ENCODE data around the gene CD276.
"Not testable (repeated sequence)": the region's sequence is repeated elsewhere in the genome, so short reads cannot be mapped to it uniquely, and the experiment has no call there.

The CD276 gene

GRCh38 chr15:73712107-73712506 lies 27.9 kb downstream of the CD276 start:
- no peak for DNase-seq

- DNase-seq: no peak
These were observed 30.6 kb downstream of the CD276 start for GRCh38 chr15:73714695-73715301.

GRCh38 chr15:73715417-73715816 lies 31.2 kb downstream of the CD276 start:
- DNase-seq: no peak

GRCh38 chr15:73716417-73716816 lies 32.2 kb downstream of the CD276 start:
- DNase-seq: peak; percentile 6

GRCh38 chr15:73717206-73717605 lies 33.0 kb downstream of the CD276 start:
- no peak for DNase-seq

- DNase-seq: no peak
These were observed 33.6 kb downstream of the CD276 start for GRCh38 chr15:73717802-73718201.

- DNase-seq: no peak
These were observed 34.5 kb downstream of the CD276 start for GRCh38 chr15:73718694-73719093.

GRCh38 chr15:73722425-73722824 lies 38.2 kb downstream of the CD276 start:
- no peak for DNase-seq

- DNase-seq: peak; percentile 4
These were observed 39.0 kb downstream of the CD276 start for GRCh38 chr15:73723191-73723590.

- DNase-seq: no peak
These were observed 40.0 kb downstream of the CD276 start for GRCh38 chr15:73724212-73724611.

GRCh38 chr15:73727330-73727976 lies 43.3 kb downstream of the CD276 start:
- DNase-seq: no peak

GRCh38 chr15:73732051-73732450 lies 47.9 kb downstream of the CD276 start:
- DNase-seq: not testable (repeated sequence)

GRCh38 chr15:73732930-73733329 lies 48.7 kb downstream of the CD276 start:
- no peak for DNase-seq

- DNase-seq: no peak
These were observed 53.4 kb downstream of the CD276 start for GRCh38 chr15:73737535-73737934.

- no peak for DNase-seq
These were observed 56.2 kb downstream of the CD276 start for GRCh38 chr15:73740152-73741048.

- no peak for DNase-seq
These were observed 57.2 kb downstream of the CD276 start for GRCh38 chr15:73741321-73741836.

GRCh38 chr15:73744293-73744692 lies 60.1 kb downstream of the CD276 start:
- peak; percentile 12 for DNase-seq

GRCh38 chr15:73745073-73745472 lies 60.9 kb downstream of the CD276 start:
- no peak for DNase-seq

GRCh38 chr15:73746261-73746660 lies 62.1 kb downstream of the CD276 start:
- no peak for DNase-seq

- DNase-seq: no peak
These were observed 62.7 kb downstream of the CD276 start for GRCh38 chr15:73746883-73747282.

- no peak for DNase-seq
These were observed 63.8 kb downstream of the CD276 start for GRCh38 chr15:73747847-73748590.

GRCh38 chr15:73748730-73749129 lies 64.5 kb downstream of the CD276 start:
- peak; percentile 1 for DNase-seq

- DNase-seq: no peak
These were observed 65.3 kb downstream of the CD276 start for GRCh38 chr15:73749533-73749932.
